Gastroesophageal sphincter (tissue), 4 donors: ENCODE data around the gene HOXD8. TPM values are rescaled to one million over a fixed set of nuclear protein-coding genes. Genes with fewer than 3 reads are reported as not detected.

Source experiments
- ATAC-seq: fragments of 150-250 bp; one replicate; pipeline ENCODE4 v1.9.1; 2016; ENCODE audit warnings: mild to moderate bottlenecking, moderate library complexity
- H3K27ac ChIP-seq, 4 donors: fragments of 200-600 bp; sonication (generic) in 3 of 4; 1 replicate in 3 of 4; 2 replicates in 1 of 4; pipeline ENCODE4 v1.5.1; 2016 to 2019
- H3K27me3 ChIP-seq: fragments of 200-600 bp; sonication (generic); one replicate; pipeline ENCODE4 v1.5.1; 2019
- H3K36me3 ChIP-seq, 2 donors: fragments of 200-600 bp; sonication (generic); one replicate each; pipeline ENCODE4 v1.5.1; 2019; ENCODE audit warnings: control low read depth in 1 of 2
- H3K4me1 ChIP-seq, 3 donors: fragments of 200-600 bp; sonication (generic); 1 replicate in 2 of 3; 2 replicates in 1 of 3; pipeline ENCODE4 v1.5.1; 2016 to 2019; ENCODE audit warnings: control low read depth in 2 of 3
- H3K4me3 ChIP-seq, 2 donors: fragments of 200-600 bp; sonication (generic); one replicate each; pipeline ENCODE4 v1.5.1; 2019; ENCODE audit warnings: mild to moderate bottlenecking in 1 of 2, moderate library complexity in 1 of 2
- H3K9me3 ChIP-seq, 3 donors: fragments of 200-600 bp; sonication (generic); one replicate each; pipeline ENCODE4 v1.5.1; 2017 to 2019; ENCODE audit warnings: control low read depth in 2 of 3
- CTCF ChIP-seq, 4 experiments: fragments of 200-600 bp in 2 of 4; fragments of 450-650 bp in 2 of 4; sonication (generic) in 1 of 4; IDR thresholded peaks; one replicate each; pipeline ENCODE4 v1.5.1; 2017 to 2019; ENCODE audit warnings: antibody characterized with exemption in 4 of 4, mild to moderate bottlenecking in 2 of 4, moderate library complexity in 2 of 4
- EP300 ChIP-seq: sonication (generic); formaldehyde crosslinking; IDR thresholded peaks from one replicate; pipeline ENCODE4 v1.6.1; 2017; ENCODE audit warnings: antibody characterized with exemption, mild to moderate bottlenecking
- POLR2A ChIP-seq, 2 donors: fragments of 450-650 bp; IDR thresholded peaks; one replicate each; pipeline ENCODE4 v1.6.1; 2017; ENCODE audit warnings: antibody characterized with exemption in 2 of 2, mild to moderate bottlenecking in 2 of 2, moderate library complexity in 1 of 2
- POLR2AphosphoS5 ChIP-seq: sonication (generic); formaldehyde crosslinking; IDR thresholded peaks from one replicate; pipeline ENCODE4 v1.6.1; 2017; ENCODE audit warnings: antibody characterized with exemption
- WGBS, 2 donors: methylation state at CpG; one replicate each; pipeline ENCODE4 v1.1.5; 2018; ENCODE audit warnings: low coverage in 1 of 2; 5-methylcytosine and 5-hydroxymethylcytosine counted together
- total RNA-seq, 4 donors: library from RNA; depleted of rRNA; stranded (reverse); fragments of >200 nt; gene quantifications; one replicate each; pipeline ENCODE4 v1.1.0, GENCODE V29; 2016

HOXD8 gene
- total RNA-seq, 4 donors from 2014 or later, result 2.3 to 6.9 (median 3.4) TPM

DNA sequence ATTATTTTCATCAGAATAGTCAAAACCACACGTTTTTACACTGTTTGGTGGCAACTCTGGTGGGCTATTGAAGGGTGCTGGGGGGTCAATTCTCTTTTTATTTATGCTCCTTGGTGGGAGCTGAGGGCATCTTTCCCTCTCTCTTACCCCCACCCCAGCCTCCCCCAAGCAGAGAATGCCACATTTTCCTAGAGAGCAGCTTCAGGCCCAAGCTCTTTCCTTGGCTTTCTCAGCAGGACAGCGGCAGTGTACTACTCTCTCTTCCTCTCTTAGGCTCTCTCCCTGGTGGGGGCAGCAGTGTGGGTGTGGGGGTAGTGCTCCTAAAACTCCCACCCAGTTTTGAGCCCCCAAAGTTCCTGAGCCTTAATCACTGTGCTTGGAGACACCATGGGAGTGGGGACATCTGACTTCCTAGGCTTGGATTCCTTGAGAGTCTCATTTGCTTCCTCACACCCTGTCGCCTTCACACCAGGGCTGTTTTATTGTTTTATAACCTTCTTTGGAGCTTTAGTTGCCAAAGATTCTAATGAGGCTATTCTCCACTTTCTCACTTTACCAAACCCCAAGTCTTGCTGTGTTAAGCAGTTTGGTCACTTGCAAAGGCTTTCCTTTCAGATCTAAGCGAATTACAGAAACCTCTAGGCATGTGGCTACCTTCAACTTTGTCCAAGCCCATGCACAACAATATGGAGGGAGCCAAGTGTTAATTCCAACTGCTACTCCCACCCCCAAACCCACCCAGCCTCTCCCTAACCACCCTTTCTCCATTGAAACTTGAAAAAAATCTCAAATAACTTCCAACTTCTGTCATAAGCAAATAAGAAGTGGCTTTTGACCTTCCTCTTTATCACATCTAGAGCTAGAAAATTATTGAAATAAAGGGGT is 15.8 kb downstream of the HOXD8 start:
- H3K27me3 ChIP-seq, result peaks cover 95% of the 10 kb centered on the region

GRCh38 chr2:176146101-176146500 is 16.6 kb downstream of the HOXD8 start:
- WGBS, 2 donors, result 30 to 43% methylated on average over 4 to 6 of the region's 6 CpGs

More for the DNA sequence above, 15.8 kb downstream of the HOXD8 start:
- H3K9me3 ChIP-seq, result no peaks in the 10 kb centered on the region
- H3K27ac ChIP-seq, result no peak overlapping the region
- no peak for TF ChIP-seq EP300
- no peak for TF ChIP-seq CTCF (IDR thresholded peaks at IDR 0.05)
- TF ChIP-seq POLR2AphosphoS5, result no peak
- no peak for TF ChIP-seq POLR2A (IDR thresholded peaks at IDR 0.05)
- peaks cover 0 to 11% (median under 1%) of the 10 kb centered on the region in 3 donors for H3K4me1 ChIP-seq
- ATAC-seq, result no peak
- 42 to 71% methylated on average over 3 to 4 of the region's 4 CpGs for WGBS, 2 donors
- H3K4me3 ChIP-seq, result no peak overlapping the region
- H3K36me3 ChIP-seq, result no peaks in the 10 kb centered on the region

GRCh38 chr2:176146645-176147044 is 17.1 kb downstream of the HOXD8 start:
- TF ChIP-seq EP300 (no peak), POLR2AphosphoS5 (no peak), POLR2A (IDR thresholded peaks at IDR 0.05) (no peak), CTCF (IDR thresholded peaks at IDR 0.05) (no peak)
- Histone ChIP-seq H3K27ac (no peak overlapping the region), H3K27me3 (peaks cover 95% of the 10 kb centered on the region), H3K4me3 (no peak overlapping the region), H3K36me3 (no peaks in the 10 kb centered on the region), H3K9me3 (no peaks in the 10 kb centered on the region), H3K4me1 (peaks cover 0 to 7% (median 0%) of the 10 kb centered on the region in 3 donors)
- ATAC-seq, result no peak

More at GRCh38 chr2:176146101-176146500, 16.6 kb downstream of the HOXD8 start:
- TF ChIP-seq CTCF (IDR thresholded peaks at IDR 0.05), result no peak
- no peak for TF ChIP-seq POLR2AphosphoS5
- no peak for TF ChIP-seq POLR2A (IDR thresholded peaks at IDR 0.05)
- TF ChIP-seq EP300, result no peak
- Histone ChIP-seq H3K4me3 (no peak overlapping the region), H3K4me1 (peaks cover 0 to 4% (median 0%) of the 10 kb centered on the region in 3 donors), H3K36me3 (no peaks in the 10 kb centered on the region), H3K27me3 (peaks cover 95% of the 10 kb centered on the region), H3K27ac (no peak overlapping the region), H3K9me3 (no peaks in the 10 kb centered on the region)
- ATAC-seq, result no peak

DNA sequence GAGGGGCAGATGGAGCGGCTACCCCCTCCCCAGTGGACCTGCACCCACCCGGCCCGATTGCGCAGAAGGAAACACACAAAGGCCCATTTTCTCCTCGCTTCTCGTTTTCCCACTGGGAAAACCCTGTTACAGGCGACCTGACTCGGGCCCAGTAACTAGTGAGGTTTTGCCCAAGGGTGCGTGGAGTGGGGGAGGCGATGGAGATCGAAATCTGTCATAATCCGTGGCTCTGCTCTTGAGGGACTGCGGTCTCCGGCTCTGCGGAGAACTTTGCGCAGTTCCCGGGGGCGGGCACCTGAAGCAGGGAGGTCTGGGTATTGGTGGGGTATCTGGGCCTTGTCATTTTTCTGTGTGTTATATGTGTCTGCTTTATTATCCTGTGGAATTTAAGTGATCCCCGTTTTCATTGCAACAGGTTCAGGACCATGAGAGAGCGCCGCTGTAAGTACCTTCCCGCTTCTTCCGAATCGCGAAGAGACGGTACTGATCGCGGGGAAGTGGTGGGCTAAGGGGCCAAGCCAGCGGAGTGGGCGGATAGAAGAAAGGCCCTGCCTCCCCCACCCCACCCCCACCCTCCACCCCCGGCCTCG is 17.8 kb downstream of the HOXD8 start:
- TF ChIP-seq EP300, result no peak
- no peak for TF ChIP-seq POLR2A (IDR thresholded peaks at IDR 0.05)
- no peak for TF ChIP-seq CTCF (IDR thresholded peaks at IDR 0.05)
- TF ChIP-seq POLR2AphosphoS5, result no peak
- Histone ChIP-seq H3K4me3 (no peak overlapping the region), H3K9me3 (no peaks in the 10 kb centered on the region), H3K4me1 (peaks cover 0 to 13% (median 0%) of the 10 kb centered on the region in 3 donors), H3K27ac (no peak overlapping the region), H3K27me3 (peaks cover 95% of the 10 kb centered on the region), H3K36me3 (no peaks in the 10 kb centered on the region)
- 26 to 33% methylated on average over 9 to 12 of the region's 32 CpGs for WGBS, 2 donors
- no peak for ATAC-seq
